Kidney capillary endothelial cell (primary cell): ENCODE results near the gene PPP1R13B.
A peak's percentile ranks its signal among the peaks of the same experiment; 100 is the strongest.

Experiments used
- DNase-seq: peaks from one replicate; pipeline ENCODE4 v3.0.0-alpha.2; 2018; ENCODE audit warnings: low spot score

Gene PPP1R13B

GRCh38 chr14:103742499-103743255, 104.7 kb downstream of the PPP1R13B start:
- no peak for DNase-seq

GRCh38 chr14:103741876-103742275, 105.5 kb downstream of the PPP1R13B start:
- DNase-seq: no peak

- peak; percentile 63 for DNase-seq
Observed at GRCh38 chr14:103740991-103741689, 106.2 kb downstream of the PPP1R13B start.

GRCh38 chr14:103739793-103740501, 107.4 kb downstream of the PPP1R13B start:
- DNase-seq: no peak

GRCh38 chr14:103739466-103739792, 107.9 kb downstream of the PPP1R13B start:
- no peak for DNase-seq

- DNase-seq: no peak
Observed at GRCh38 chr14:103738701-103739451, 108.5 kb downstream of the PPP1R13B start.

- DNase-seq: no peak
Observed at GRCh38 chr14:103738166-103738565, 109.2 kb downstream of the PPP1R13B start.

GRCh38 chr14:103737432-103738045, 109.8 kb downstream of the PPP1R13B start:
- DNase-seq: no peak

GRCh38 chr14:103736546-103737431, 110.6 kb downstream of the PPP1R13B start:
- DNase-seq: no peak

GRCh38 chr14:103735815-103736545, 111.4 kb downstream of the PPP1R13B start:
- no peak for DNase-seq

- DNase-seq: no peak
Observed at GRCh38 chr14:103735439-103735814, 111.9 kb downstream of the PPP1R13B start.

GRCh38 chr14:103735022-103735421, 112.4 kb downstream of the PPP1R13B start:
- DNase-seq: no peak

GRCh38 chr14:103734081-103734888, 113.1 kb downstream of the PPP1R13B start:
- DNase-seq: no peak

- DNase-seq: no peak
Observed at GRCh38 chr14:103733651-103734050, 113.7 kb downstream of the PPP1R13B start.

- no peak for DNase-seq
Observed at GRCh38 chr14:103732868-103733620, 114.3 kb downstream of the PPP1R13B start.

GRCh38 chr14:103731916-103732867, 115.2 kb downstream of the PPP1R13B start:
- DNase-seq: no peak

- DNase-seq: no peak
Observed at GRCh38 chr14:103731481-103731880, 115.9 kb downstream of the PPP1R13B start.
